ENCODE data around the gene ZNF550. TPM values are rescaled to one million over a fixed set of nuclear protein-coding genes. Genes with fewer than 3 reads are reported as not detected.

Gene ZNF550
- 3.5 and 5.5 TPM in 2 replicates for total RNA-seq

DNA sequence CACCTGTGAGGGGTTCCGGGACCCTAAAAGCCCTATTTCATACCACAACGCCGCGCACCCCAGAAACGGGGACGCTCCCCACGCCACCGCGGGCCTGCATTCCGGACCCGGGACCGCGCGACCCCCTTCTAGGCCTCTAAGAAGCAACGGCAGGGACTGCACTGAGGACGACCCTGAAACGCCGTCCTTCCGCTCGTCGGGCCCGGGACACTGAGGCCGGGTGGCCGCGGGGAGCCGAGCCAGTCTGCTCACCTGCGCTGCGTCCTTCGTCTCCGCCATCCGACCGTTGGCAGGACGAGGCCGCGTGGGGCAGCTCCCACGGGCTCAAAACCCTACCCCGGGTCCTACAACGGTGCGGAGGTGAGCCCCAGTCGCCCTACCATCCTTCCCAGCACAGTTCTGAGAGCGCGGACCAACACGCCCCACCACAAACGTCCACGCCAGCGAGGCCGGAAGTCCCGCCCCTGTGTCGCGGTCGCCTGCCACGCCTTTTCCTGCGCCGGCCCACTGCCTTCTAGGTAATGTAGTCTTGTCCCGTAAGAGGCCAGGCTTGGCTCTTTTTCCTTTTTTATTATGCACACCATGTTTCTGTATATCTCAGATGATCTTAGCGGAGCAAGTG, at the start of gene ZNF550:
TSS of gene ZNF550 (minus strand) at position 460 of the 622 bp plus-strand sequence. CDS start at position 279, 181 bp downstream.

DNA sequence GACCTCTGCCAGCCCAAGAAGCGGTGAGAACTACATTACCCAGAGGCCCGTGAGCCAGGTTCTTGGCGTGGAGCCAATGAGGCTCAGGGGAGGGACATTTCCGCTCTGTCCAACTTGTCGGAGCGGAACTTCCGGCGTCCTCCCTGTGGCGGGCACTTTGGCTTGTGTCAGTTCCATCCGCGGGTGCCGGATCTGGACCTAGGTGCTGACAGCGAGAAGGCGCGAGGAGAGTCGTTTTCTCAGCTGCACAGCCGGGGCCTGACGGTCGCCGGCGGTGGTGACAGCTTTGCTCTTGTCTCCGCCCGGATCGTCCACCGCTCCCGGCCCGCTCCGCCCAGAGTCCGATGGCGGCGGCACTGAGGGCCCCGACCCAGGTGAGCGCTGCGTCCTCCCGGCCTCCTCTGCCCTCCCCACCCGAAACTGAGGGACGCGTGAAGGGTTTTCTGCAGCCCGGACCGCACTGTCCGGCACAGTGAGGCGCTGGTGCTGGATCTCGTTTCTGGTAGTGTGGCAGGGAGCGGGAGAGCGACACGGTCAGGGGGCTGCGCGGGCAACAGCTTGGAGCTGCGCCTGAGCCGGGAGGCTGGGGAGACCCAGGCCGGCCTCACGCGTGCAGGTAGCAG, 40.2 kb upstream of the ZNF550 start, which contains the start of gene ZNF530:
TSS of gene ZNF530 (plus strand) at position 125 of the 623 bp plus-strand sequence. CDS start 4,461 bp downstream, outside the sequence.

DNA sequence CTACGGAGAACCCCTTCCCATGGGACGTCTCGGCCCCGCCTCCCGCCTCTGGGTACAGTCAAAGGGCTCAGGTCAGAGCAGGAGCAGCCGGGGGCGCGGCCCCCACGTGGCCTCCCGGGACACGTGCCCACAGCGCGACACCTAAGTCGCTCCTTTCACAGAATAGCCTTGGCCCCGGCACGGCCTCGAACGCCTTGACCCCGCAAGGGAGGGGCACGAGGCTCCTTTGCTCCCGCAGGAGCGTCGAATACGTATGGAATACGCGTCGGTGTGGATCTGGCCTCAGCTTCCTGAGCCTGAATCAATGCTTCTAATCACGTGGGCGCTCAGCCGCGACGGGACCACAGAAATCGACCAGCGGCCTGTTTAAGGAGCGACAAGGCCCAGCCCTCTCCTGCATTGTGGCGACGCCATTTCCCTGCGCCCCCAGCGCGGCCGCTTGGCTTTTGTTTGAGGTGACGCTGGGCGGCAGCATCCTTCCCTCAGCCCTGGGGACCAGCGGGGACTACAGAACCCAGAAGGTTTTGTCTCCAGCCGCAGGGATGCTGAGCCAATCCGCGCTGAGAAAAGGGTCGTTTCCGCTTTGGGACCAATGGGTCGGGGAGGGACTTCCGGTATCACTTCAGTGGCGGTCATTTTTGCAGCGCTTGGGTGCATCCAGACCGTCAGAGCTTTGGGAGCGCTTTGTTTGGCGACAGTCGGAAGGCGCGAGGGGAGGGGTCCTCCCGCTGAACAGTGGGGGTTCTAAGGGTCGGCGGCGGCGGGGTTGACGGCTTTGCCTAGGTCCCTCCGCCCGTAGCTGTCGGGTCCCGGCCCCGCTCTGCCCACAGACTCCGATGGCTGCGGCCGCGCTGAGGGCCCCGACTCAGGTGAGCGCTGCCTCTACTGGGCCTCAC, 24.1 kb upstream of the ZNF550 start, which contains the start of gene ZIK1:
TSS of gene ZIK1 (plus strand) at position 625 of the 896 bp plus-strand sequence. CDS start at position 837, 212 bp downstream.

DNA sequence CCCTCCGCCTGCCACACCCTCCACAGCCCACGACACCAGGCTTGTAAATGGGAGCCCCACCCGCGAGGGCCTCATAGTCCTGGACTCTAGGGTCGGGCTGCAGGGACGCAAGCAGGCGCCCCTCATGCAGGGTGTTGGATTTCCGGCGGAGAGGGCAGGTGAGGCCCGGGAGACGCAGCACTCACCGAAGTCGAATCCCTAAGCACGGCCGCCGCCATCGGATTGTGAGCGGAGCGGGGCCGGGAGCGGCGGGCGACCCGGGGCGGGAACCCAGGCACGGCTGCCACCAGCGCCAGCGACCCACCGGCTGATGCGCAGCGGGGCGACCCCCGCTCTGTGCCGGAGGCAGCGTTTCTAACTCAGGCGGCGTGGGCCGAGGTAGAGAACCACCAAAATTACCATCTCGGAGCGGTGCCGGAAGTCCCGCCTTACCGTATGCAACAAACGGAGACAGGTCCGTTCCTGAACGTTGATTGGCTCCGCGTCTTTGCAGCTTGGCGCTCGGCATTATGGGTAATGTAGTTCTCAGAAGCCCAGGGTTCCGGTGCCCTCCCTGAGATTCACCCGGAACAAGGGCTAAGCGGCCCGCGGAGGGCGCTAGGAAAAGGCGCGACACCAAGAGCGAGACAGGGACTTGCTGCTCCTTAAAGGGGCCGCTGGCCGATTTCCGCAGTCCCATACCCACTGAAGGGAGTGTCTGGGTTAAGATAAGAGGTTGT, 19.0 kb upstream of the ZNF550 start, which contains the start of gene ZNF416:
TSS of gene ZNF416 (minus strand) at position 425 of the 719 bp plus-strand sequence. CDS start at position 218, 207 bp downstream.

DNA sequence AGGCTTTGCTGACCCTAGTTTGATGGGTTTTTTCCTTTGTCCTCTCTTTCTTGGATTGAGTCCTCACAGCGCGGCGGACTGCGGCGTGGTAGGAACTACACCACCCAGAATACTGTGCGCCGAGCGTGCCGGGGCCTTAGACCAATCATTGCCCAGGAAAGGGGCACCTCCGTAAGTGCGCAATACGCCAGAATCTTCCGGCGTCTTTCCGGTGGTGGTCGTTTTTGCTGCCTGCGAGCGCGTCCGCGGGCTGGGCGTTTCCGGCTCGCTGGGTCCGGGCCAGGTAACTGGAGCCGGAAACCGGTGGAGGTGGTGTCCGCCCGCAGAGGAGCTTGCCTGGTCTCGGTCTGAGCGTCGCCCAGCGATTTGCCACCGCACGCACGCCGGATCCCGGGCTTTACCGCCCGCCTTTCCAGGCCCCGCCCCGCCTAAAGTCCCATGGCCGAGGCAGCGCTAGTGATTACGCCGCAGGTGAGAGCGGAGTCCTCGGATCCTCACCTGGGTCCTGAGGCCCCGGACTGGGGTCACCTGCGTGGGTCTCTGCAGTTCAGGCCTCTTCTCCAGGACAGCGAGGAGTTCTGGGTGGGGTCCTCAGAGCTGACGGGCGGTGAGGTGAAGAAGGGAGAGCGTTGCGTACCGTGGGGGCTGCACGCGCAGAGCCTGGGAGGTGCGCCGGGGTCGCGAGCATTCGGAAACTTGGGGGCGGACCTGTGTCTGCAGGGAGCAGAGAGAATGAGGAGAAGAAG, 32.4 kb downstream of the ZNF550 start, which contains the start of gene ZNF549:
TSS of gene ZNF549 (plus strand) at position 221 of the 746 bp plus-strand sequence. CDS start at position 439, 218 bp downstream.

DNA sequence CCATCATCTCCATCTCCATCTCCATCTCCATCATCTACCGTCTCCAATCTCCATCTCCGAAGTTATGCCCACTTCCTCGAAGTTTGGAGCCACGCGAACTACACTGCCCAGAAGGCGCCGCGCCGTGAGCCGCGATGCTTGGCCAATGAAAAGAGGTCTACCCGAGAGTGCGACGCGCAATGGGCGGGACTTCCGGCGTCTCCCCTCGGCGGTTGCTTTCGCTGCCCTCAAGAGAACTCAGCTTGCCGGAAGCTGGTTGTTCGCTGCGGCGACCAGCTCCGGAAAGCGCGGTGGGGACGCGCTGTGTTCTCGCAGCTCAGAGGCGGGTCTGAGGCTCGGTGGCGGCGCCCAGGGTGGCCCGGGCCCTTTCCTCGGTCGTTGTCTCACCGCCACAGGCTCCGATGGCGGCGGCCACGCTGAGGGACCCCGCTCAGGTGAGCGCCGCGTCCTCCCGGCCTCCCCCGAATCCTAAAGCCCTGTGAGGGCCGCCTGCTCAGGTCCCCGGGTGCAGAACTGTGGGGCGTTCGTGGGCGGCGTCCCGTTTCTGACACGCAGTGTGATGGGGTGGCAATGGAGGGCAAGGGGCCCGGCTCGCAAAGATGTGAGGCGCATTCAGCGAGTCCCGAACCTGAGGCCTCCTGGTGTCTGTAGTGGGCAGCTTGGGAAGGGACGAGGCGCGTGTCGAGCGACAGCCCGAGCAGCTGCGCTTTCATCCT, 59.8 kb downstream of the ZNF550 start, which contains the start of gene ZNF773:
TSS of gene ZNF773 (plus strand) at position 259 of the 716 bp plus-strand sequence. CDS start at position 402, 143 bp downstream.

DNA sequence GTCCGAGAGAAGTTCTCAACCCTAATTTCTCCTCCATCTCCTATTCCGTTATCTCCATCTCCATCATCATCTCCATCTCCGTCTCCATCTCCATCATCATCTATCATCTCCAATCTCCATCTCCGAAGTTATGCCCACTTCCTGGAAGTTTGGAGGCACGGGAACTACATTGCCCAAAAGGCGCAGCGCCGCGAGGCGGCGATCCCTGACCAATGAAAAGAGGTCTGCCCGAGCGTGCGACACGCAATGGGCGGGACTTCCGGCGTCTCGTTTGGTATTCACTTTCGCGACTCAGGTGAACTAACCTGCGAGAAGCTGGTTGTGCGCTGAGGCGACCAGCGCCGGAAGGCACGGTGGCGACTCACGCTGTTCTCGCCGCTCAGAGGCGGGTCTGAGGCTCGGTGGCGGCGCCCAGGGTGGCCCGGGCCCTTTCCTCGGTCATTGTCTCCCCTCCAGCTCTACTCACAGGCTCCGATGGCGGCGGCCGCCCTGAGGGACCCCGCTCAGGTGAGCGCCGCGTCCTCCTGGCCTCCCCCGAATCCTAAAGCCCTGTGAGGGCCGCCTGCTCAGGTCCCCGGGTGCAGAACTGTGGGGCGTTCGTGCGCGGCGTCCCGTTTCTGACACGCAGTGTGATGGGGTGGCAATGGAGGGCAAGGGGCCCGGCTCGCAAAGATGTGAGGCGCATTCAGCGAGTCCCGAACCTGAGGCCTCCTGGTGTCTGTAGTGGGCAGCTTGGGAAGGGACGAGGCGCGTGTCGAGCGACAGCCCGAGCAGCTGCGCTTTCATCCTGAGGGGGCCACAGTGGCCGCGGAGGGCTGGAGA, 72.0 kb downstream of the ZNF550 start, which contains the start of gene ZNF419:
TSS of gene ZNF419 (plus strand) at position 274 of the 822 bp plus-strand sequence. CDS start at position 475, 201 bp downstream.

Other genes with a start within 250 kb of the ZNF550 start
- gene ZNF543, start 239.4 kb downstream of the ZNF550 start, total RNA-seq: 4.4 and 4.7 TPM in 2 replicates
- 5.0 and 5.9 TPM in 2 replicates for gene ZNF304, start 208.6 kb downstream of the ZNF550 start, total RNA-seq
- 18.6 and 29.0 TPM in 2 replicates for gene TRAPPC2B, start 196.3 kb downstream of the ZNF550 start, total RNA-seq
- gene ZNF547, start 196.3 kb downstream of the ZNF550 start, total RNA-seq: 0.62 and 1.5 TPM in 2 replicates
- gene ZNF548, start 170.0 kb downstream of the ZNF550 start, total RNA-seq: 3.2 and 8.4 TPM in 2 replicates
- 1.9 and 3.3 TPM in 2 replicates for gene ZNF17, start 148.7 kb downstream of the ZNF550 start, total RNA-seq
- 5.0 and 8.7 TPM in 2 replicates for gene ZNF749, start 124.5 kb downstream of the ZNF550 start, total RNA-seq
- gene VN1R1, start 102.7 kb downstream of the ZNF550 start, total RNA-seq: 0.49 TPM in 1 of 2 replicates, not detected in the other
- 7.7 and 8.0 TPM in 2 replicates for gene ZNF772, start 82.3 kb downstream of the ZNF550 start, total RNA-seq
- gene ZNF419, start 72.1 kb downstream of the ZNF550 start, total RNA-seq: 8.1 and 10.0 TPM in 2 replicates
- 6.4 and 11.6 TPM in 2 replicates for gene ZNF773, start 59.9 kb downstream of the ZNF550 start, total RNA-seq
- gene ZNF549, start 32.5 kb downstream of the ZNF550 start, total RNA-seq: 3.5 and 4.7 TPM in 2 replicates
- gene ZNF416, start 19.0 kb upstream of the ZNF550 start, total RNA-seq: 2.2 and 3.0 TPM in 2 replicates
- gene ZIK1, start 24.3 kb upstream of the ZNF550 start, total RNA-seq: 2.3 and 5.9 TPM in 2 replicates
- 1.6 and 2.3 TPM in 2 replicates for gene ZNF530, start 40.0 kb upstream of the ZNF550 start, total RNA-seq
- 11.1 and 17.4 TPM in 2 replicates for gene ZNF134, start 54.4 kb upstream of the ZNF550 start, total RNA-seq
- gene ZNF211, start 73.3 kb upstream of the ZNF550 start, total RNA-seq: 4.6 and 5.2 TPM in 2 replicates
- gene ZSCAN4, start 109.1 kb upstream of the ZNF550 start, total RNA-seq: not detected in 2 replicates
- 3.6 and 5.9 TPM in 2 replicates for gene ZNF551, start 122.1 kb upstream of the ZNF550 start, total RNA-seq
- 1.0 and 2.0 TPM in 2 replicates for gene ZNF154, start 149.3 kb upstream of the ZNF550 start, total RNA-seq
- 3.6 and 4.5 TPM in 2 replicates for gene ZNF671, start 167.8 kb upstream of the ZNF550 start, total RNA-seq
- 5.6 and 6.0 TPM in 2 replicates for gene ZNF776, start 187.0 kb upstream of the ZNF550 start, total RNA-seq
- 4.2 and 7.3 TPM in 2 replicates for gene ZNF586, start 209.8 kb upstream of the ZNF550 start, total RNA-seq

Data from hair follicular keratinocyte (primary cell).